ENCODE data around the gene PTPN6. TPM values are rescaled to one million over a fixed set of nuclear protein-coding genes. Genes with fewer than 3 reads are reported as not detected.

The PTPN6 gene
- total and polyA plus RNA-seq, 2 of the 13 experiments (the other 11 are each of a cell fraction or from before 2014, with no cell fraction given), result 10.5 to 10.6 TPM

GRCh38 chr12:6914246-6914946 lies 36.8 kb upstream of the PTPN6 start, which contains the start of gene ENO2:
Gene ENO2 (plus strand): TSS chr12:6914580. CDS start chr12:6915833, 1,253 bp downstream.
- FAIRE-seq (no peak), ATAC-seq (peak; percentile 89), DNase-seq (ENCODE audit: low spot score) (peak; percentile 44)
- Histone ChIP-seq H3K9ac (ENCODE audit: insufficient read depth, low read depth, low read length) (peak within 1 kb of the TSS; percentile 77), H4K20me1 (ENCODE audit: insufficient read depth, low read length) (no peaks in the 10 kb centered on the region), H3K9me3 (ENCODE audit: low read length) (no peaks in the 10 kb centered on the region), H3K4me1 (ENCODE audit: insufficient read depth, low read length) (peaks cover 48% of the 10 kb centered on the region), H3K27me3 (ENCODE audit: control insufficient read depth in 1 of 2, insufficient read depth in 2 of 2, low read length in 2 of 2) (no peaks in the 10 kb centered on the region), H2AFZ (ENCODE audit: low read length) (no peak within 1 kb of the TSS), H3K4me2 (ENCODE audit: low read depth, low read length) (peak within 1 kb of the TSS; percentile 96), H3K27ac (ENCODE audit: extremely low read length, insufficient read depth, low read length) (peak within 1 kb of the TSS; percentile 84), H3K36me3 (replicated peaks in 1 of 2; ENCODE audit: control insufficient read depth in 1 of 2, insufficient read depth in 2 of 2, low read length in 2 of 2) (peaks cover 5 to 17% of the 10 kb centered on the region in 2 experiments; a peak in 3 of 5 replicates), H3K4me3 (replicated peaks in 1 of 3; ENCODE audit: insufficient read depth in 1 of 3, low read depth in 2 of 3, low read length in 3 of 3) (peak within 1 kb of the TSS; percentile 63 to 90 (median 77)), H3K79me2 (ENCODE audit: insufficient read depth, low read length) (peaks cover 17% of the 10 kb centered on the region)
- 0% methylated on average over 18 of the region's 68 CpGs for WGBS (ENCODE audit: low lambda C conversion rate)
- in situ Hi-C loops (cut with HindIII; ENCODE audit: extremely low pct_ligation_motif_present, low pct_unique_long_range_greater_than_20kb) (no loop called here), intact Hi-C loops (cut with micrococcal nuclease; ENCODE audit: unreplicated experiment) (no loop called here)
- CTCF ChIA-PET (ENCODE audit: low intra/inter-chr PET ratio, low total read pairs), result no interaction called here
- TSS peak; percentile 61 for BruUV-seq (replicated peaks)
- POLR2A ChIA-PET, result interaction anchor here (0.6 to 3.1 kb wide), 13 partner anchors 9 to 194 kb away, joined by 3 to 15 read pairs (median 6); partner anchors contain the start of genes C12orf57, LRRC23, RNU7-1 and SPSB2
- TF ChIP-seq SP2 (CRISPR knock-in tag; IDR thresholded peaks at IDR 0.05) (no peak), U2AF2 (IDR thresholded peaks at IDR 0.05; ENCODE audit: low read depth, low read length) (no peak), ZNF552 (CRISPR knock-in tag; IDR thresholded peaks at IDR 0.05; ENCODE audit: borderline replicate concordance) (no peak), ATF7-NPFF (CRISPR knock-in tag; IDR thresholded peaks at IDR 0.05; ENCODE audit: low read depth) (0 out of 2 replicates have a peak, but pooled peaks have one; percentile 30), RAD51 (IDR thresholded peaks at IDR 0.05; ENCODE audit: borderline replicate concordance) (no peak), ZNF589 (CRISPR knock-in tag; conservative IDR thresholded peaks at IDR 0.05) (0 out of 2 replicates have a peak, but pooled peaks have one; percentile 11), ZNF564 (CRISPR knock-in tag; IDR thresholded peaks at IDR 0.05) (0 out of 2 replicates have a peak, but pooled peaks have one; percentile 55), THYN1 (CRISPR knock-in tag; IDR thresholded peaks at IDR 0.05; ENCODE audit: borderline replicate concordance, low read depth) (0 out of 2 replicates have a peak, but pooled peaks have one; percentile 52), STAT5B (CRISPR knock-in tag; IDR thresholded peaks at IDR 0.05) (no peak), E2F5 (CRISPR knock-in tag; conservative IDR thresholded peaks at IDR 0.05) (no peak), ZBTB20 (CRISPR knock-in tag; IDR thresholded peaks at IDR 0.05; ENCODE audit: borderline replicate concordance, low read depth) (no peak), ZNF205 (CRISPR knock-in tag; IDR thresholded peaks at IDR 0.05) (no peak), ZFY (CRISPR knock-in tag; IDR thresholded peaks at IDR 0.05) (peak; percentile 78), GATAD2A (CRISPR knock-in tag; IDR thresholded peaks at IDR 0.05) (no peak), IRX3 (CRISPR knock-in tag; IDR thresholded peaks at IDR 0.05; ENCODE audit: borderline replicate concordance, low read depth) (no peak), ATM (IDR thresholded peaks at IDR 0.05; ENCODE audit: borderline replicate concordance) (no peak), PHF8 (CRISPR knock-in tag; IDR thresholded peaks at IDR 0.05) (peak; percentile 45)
- TF ChIP-seq, protein P1, sequence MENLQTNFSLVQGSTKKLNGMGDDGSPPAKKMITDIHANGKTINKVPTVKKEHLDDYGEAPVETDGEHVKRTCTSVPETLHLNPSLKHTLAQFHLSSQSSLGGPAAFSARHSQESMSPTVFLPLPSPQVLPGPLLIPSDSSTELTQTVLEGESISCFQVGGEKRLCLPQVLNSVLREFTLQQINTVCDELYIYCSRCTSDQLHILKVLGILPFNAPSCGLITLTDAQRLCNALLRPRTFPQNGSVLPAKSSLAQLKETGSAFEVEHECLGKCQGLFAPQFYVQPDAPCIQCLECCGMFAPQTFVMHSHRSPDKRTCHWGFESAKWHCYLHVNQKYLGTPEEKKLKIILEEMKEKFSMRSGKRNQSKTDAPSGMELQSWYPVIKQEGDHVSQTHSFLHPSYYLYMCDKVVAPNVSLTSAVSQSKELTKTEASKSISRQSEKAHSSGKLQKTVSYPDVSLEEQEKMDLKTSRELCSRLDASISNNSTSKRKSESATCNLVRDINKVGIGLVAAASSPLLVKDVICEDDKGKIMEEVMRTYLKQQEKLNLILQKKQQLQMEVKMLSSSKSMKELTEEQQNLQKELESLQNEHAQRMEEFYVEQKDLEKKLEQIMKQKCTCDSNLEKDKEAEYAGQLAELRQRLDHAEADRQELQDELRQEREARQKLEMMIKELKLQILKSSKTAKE (CRISPR knock-in tag; IDR thresholded peaks at IDR 0.05; ENCODE audit: borderline replicate concordance), result 0 out of 2 replicates have a peak, but pooled peaks have one; percentile 7
- TF ChIP-seq, protein P2, sequence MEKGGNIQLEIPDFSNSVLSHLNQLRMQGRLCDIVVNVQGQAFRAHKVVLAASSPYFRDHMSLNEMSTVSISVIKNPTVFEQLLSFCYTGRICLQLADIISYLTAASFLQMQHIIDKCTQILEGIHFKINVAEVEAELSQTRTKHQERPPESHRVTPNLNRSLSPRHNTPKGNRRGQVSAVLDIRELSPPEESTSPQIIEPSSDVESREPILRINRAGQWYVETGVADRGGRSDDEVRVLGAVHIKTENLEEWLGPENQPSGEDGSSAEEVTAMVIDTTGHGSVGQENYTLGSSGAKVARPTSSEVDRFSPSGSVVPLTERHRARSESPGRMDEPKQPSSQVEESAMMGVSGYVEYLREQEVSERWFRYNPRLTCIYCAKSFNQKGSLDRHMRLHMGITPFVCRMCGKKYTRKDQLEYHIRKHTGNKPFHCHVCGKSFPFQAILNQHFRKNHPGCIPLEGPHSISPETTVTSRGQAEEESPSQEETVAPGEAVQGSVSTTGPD (CRISPR knock-in tag; IDR thresholded peaks at IDR 0.05), result no peak
